Measurements from ENCODE around the gene KCNJ16. TPM values are rescaled to one million over a fixed set of nuclear protein-coding genes. Genes with fewer than 3 reads are reported as not detected.
A peak's percentile ranks its signal among the peaks of the same experiment; 100 is the strongest.

Gene KCNJ16
- total RNA-seq, 4 donors from 2014 or later = 296 to 403 (median 324) TPM

DNA sequence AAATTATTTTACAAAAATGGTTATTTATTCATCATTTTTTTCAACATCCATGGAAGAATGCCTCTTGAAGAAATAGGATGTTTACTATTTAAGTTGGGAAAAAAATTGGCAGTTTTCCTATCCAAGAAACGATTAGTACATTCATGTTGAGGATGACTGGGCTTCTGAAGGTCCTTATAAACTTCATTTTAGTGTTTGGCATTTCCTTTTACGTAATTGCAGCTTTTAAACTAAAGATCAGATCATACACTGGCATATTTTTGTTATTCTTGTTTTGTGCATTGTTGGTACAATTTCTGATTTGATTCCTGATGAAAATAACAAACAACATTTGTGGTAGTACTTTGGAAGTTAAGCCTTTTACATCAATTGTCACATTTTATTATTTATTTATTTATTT lies 11.5 kb downstream of the KCNJ16 start:
- no peak for DNase-seq
- TF ChIP-seq, protein P1, sequence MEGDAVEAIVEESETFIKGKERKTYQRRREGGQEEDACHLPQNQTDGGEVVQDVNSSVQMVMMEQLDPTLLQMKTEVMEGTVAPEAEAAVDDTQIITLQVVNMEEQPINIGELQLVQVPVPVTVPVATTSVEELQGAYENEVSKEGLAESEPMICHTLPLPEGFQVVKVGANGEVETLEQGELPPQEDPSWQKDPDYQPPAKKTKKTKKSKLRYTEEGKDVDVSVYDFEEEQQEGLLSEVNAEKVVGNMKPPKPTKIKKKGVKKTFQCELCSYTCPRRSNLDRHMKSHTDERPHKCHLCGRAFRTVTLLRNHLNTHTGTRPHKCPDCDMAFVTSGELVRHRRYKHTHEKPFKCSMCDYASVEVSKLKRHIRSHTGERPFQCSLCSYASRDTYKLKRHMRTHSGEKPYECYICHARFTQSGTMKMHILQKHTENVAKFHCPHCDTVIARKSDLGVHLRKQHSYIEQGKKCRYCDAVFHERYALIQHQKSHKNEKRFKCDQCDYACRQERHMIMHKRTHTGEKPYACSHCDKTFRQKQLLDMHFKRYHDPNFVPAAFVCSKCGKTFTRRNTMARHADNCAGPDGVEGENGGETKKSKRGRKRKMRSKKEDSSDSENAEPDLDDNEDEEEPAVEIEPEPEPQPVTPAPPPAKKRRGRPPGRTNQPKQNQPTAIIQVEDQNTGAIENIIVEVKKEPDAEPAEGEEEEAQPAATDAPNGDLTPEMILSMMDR (IDR thresholded peaks at IDR 0.05) = no peak
- no peak for TF ChIP-seq POLR2A (IDR thresholded peaks at IDR 0.05)
- H3K4me1 ChIP-seq = peaks cover 31 to 37% of the 10 kb centered on the region in 2 donors
- H3K4me3 ChIP-seq (replicated peaks in 1 of 3) = no peak overlapping the region
- H3K9me3 ChIP-seq = no peaks in the 10 kb centered on the region
- peak overlapping the region; percentile 27 to 68 (median 34) for H3K27ac ChIP-seq
- WGBS, 2 donors = 26 to 29% methylated on average over 2 of the region's 2 CpGs
- no peaks in the 10 kb centered on the region for H3K27me3 ChIP-seq
- intact Hi-C loops (cut with DNase I) = no loop called here
- no peaks in the 10 kb centered on the region for H3K36me3 ChIP-seq

GRCh38 chr17:70089513-70090148 lies 14.6 kb downstream of the KCNJ16 start:
- Histone ChIP-seq H3K36me3 (no peaks in the 10 kb centered on the region), H3K4me3 (replicated peaks in 1 of 3) (no peak overlapping the region), H3K4me1 (peaks cover 30 to 36% of the 10 kb centered on the region in 2 donors), H3K27ac (peak overlapping the region; percentile 1 to 53 (median 27)), H3K9me3 (no peaks in the 10 kb centered on the region), H3K27me3 (no peaks in the 10 kb centered on the region)
- WGBS, 2 donors = 44 to 48% methylated on average over 5 of the region's 5 CpGs
- DNase-seq = no peak
- TF ChIP-seq, protein P1 (IDR thresholded peaks at IDR 0.05) = no peak
- no peak for TF ChIP-seq POLR2A (IDR thresholded peaks at IDR 0.05)
- intact Hi-C loops (cut with DNase I) = no loop called here

- peak overlapping the region in 2 of 3 donors; percentile 31 to 53 for H3K27ac ChIP-seq
- no peak for DNase-seq
- WGBS, 2 donors = 80 to 92% methylated on average over 2 of the region's 2 CpGs
Observed at GRCh38 chr17:70091005-70091568, 16.1 kb downstream of the KCNJ16 start.

GRCh38 chr17:70091696-70092095 lies 16.7 kb downstream of the KCNJ16 start:
- H3K27ac ChIP-seq = peak overlapping the region in 2 of 3 donors; percentile 31 to 53
- intact Hi-C loops (cut with DNase I) = no loop called here
- 8 to 25% methylated on average over 1 of the region's 1 CpG for WGBS, 2 donors
- TF ChIP-seq, protein P1 (IDR thresholded peaks at IDR 0.05) = no peak
- TF ChIP-seq POLR2A (IDR thresholded peaks at IDR 0.05) = no peak
- no peaks in the 10 kb centered on the region for H3K27me3 ChIP-seq
- peaks cover 14 to 46% of the 10 kb centered on the region in 2 donors for H3K4me1 ChIP-seq
- H3K9me3 ChIP-seq = no peaks in the 10 kb centered on the region
- no peaks in the 10 kb centered on the region for H3K36me3 ChIP-seq
- no peak for DNase-seq
- no peak overlapping the region for H3K4me3 ChIP-seq (replicated peaks in 1 of 3)

More at GRCh38 chr17:70091005-70091568, 16.1 kb downstream of the KCNJ16 start:
- no peaks in the 10 kb centered on the region for H3K36me3 ChIP-seq
- no peaks in the 10 kb centered on the region for H3K27me3 ChIP-seq
- peaks cover 19 to 46% of the 10 kb centered on the region in 2 donors for H3K4me1 ChIP-seq
- no peaks in the 10 kb centered on the region for H3K9me3 ChIP-seq
- TF ChIP-seq, protein P1 (IDR thresholded peaks at IDR 0.05) = no peak
- intact Hi-C loops (cut with DNase I) = no loop called here
- H3K4me3 ChIP-seq (replicated peaks in 1 of 3) = no peak overlapping the region

DNA sequence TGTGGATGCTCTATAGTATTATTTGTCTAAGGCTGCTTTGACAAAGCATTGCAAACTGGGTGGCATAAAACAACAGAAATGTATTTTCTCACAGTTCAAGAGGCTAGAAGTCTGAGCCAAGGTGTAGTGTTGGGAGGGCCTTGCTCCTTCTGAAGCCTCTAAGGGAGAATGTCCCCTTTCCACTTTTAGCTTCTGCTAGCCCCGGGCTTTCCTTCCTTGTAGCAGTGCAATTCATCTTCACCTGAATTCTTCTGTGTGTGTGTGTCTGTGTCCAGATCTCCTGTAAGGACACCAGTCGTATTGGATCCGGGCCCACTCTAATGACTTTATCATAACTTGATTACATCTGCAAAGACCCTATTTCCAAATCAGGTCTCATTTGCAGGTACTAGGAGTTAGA lies 18.1 kb downstream of the KCNJ16 start:
- intact Hi-C loops (cut with DNase I) = no loop called here
- H3K36me3 ChIP-seq = no peaks in the 10 kb centered on the region

More for the DNA sequence above, 18.1 kb downstream of the KCNJ16 start:
- Histone ChIP-seq H3K27ac (no peak overlapping the region), H3K27me3 (no peaks in the 10 kb centered on the region), H3K4me3 (replicated peaks in 1 of 3) (no peak overlapping the region), H3K4me1 (peaks cover 26 to 50% of the 10 kb centered on the region in 2 donors), H3K9me3 (no peaks in the 10 kb centered on the region)
- WGBS, 2 donors = 81 to 83% methylated on average over 3 of the region's 3 CpGs
- DNase-seq = no peak
- TF ChIP-seq POLR2A (IDR thresholded peaks at IDR 0.05) = no peak
- TF ChIP-seq, protein P1 (IDR thresholded peaks at IDR 0.05) = no peak
